ENCODE measurements around the gene GUSB.

DNA sequence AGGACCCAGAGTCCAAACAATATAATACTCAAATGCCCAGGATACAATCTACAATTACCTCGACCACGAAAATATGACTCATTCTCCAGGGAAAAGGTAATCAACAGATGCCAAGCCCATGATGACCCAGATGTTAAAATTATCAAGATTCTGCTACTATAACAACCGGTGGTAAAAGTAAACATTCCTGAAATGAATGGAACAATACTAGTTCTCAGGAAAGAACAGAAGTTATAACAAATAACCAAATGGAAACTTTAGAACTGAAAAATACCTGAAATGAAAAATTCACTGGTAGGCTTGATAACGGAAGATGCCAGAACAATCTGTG lies 34.1 kb upstream of the GUSB start:
- TF ChIP-seq, protein P1, sequence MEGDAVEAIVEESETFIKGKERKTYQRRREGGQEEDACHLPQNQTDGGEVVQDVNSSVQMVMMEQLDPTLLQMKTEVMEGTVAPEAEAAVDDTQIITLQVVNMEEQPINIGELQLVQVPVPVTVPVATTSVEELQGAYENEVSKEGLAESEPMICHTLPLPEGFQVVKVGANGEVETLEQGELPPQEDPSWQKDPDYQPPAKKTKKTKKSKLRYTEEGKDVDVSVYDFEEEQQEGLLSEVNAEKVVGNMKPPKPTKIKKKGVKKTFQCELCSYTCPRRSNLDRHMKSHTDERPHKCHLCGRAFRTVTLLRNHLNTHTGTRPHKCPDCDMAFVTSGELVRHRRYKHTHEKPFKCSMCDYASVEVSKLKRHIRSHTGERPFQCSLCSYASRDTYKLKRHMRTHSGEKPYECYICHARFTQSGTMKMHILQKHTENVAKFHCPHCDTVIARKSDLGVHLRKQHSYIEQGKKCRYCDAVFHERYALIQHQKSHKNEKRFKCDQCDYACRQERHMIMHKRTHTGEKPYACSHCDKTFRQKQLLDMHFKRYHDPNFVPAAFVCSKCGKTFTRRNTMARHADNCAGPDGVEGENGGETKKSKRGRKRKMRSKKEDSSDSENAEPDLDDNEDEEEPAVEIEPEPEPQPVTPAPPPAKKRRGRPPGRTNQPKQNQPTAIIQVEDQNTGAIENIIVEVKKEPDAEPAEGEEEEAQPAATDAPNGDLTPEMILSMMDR (conservative IDR thresholded peaks at IDR 0.05; ENCODE audit: low read depth in 2 of 2), result no peak
- no peak for TF ChIP-seq EZH2 (IDR thresholded peaks at IDR 0.05; ENCODE audit: low read depth, unreplicated experiment)
- no peak for TF ChIP-seq REST (IDR thresholded peaks at IDR 0.05; ENCODE audit: unreplicated experiment)
- TF ChIP-seq EZH2phosphoT487 (IDR thresholded peaks at IDR 0.05; ENCODE audit: unreplicated experiment), result no peak
- TF ChIP-seq JUNB (IDR thresholded peaks at IDR 0.05; ENCODE audit: unreplicated experiment), result no peak
- no peak for TF ChIP-seq ETS1 (IDR thresholded peaks at IDR 0.05)
- no peak for TF ChIP-seq NANOG (IDR thresholded peaks at IDR 0.05; ENCODE audit: borderline replicate concordance)
- no peak for TF ChIP-seq POLR2AphosphoS5 (IDR thresholded peaks at IDR 0.05; ENCODE audit: low read depth)

Measured in GM23338 (cell line).